ENCODE measurements around the gene PHF10.

Gene PHF10

DNA sequence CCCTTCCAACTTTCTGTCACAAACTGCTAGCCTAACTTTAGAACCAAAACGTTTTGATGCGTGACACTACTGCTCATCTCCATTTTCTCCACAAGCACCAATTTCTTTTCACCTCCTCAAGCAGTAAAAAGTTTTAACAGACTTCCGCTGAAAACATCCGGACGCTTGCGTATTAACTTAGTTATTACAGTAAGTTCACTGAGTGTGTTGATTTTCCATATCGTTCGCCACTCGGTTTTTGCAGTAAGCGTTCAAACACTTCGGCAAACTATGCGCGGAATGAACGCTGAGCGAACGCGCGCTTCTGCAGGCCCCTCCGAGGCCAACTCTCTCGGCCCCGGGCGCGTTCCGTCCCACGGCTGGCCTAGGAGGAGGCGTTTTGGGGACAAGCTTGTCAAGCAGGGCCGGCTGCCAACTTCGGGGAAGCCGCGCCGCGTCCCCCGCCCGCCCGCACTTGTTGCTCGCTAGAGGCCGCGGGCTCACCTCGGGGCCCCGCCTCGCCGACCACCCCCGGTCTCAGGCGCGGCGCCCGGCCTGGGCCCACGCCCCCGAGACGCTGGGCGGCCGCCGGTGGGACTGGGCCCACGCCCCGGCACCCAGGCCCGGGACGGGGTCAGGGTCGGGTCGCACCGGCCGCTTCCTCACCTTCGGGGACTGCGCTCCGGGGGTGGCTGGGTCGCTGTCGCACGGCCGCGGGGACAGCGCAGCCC, 945 bp downstream of the PHF10 start:
- DNase-seq: peak; percentile 74

- peak; percentile 44 for DNase-seq
These were observed 1.7 kb downstream of the PHF10 start for GRCh38 chr6:169722362-169723199.

- no peak for DNase-seq
These were observed 4.0 kb downstream of the PHF10 start for GRCh38 chr6:169720207-169720855.

- DNase-seq: no peak
These were observed 5.2 kb downstream of the PHF10 start for GRCh38 chr6:169719117-169719516.

DNA sequence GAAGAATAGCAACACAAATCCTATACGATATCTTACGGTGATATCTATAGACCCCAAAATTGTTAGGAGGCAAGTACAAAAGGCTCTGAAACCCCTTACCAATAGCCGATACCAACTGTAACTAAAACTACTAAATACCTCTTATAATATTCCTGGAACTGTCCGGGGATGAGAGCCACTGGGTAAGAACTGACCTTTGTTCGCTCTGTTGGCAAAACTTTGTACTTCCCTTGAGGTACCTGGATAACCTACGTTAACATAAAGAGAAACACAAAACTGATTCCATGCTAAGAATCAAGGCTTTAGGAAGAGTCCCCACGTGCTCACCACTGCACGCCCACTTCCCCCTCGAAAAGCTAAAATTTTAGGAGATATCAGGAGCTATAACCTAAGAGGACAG, 9.7 kb downstream of the PHF10 start:
- no peak for DNase-seq

DNA sequence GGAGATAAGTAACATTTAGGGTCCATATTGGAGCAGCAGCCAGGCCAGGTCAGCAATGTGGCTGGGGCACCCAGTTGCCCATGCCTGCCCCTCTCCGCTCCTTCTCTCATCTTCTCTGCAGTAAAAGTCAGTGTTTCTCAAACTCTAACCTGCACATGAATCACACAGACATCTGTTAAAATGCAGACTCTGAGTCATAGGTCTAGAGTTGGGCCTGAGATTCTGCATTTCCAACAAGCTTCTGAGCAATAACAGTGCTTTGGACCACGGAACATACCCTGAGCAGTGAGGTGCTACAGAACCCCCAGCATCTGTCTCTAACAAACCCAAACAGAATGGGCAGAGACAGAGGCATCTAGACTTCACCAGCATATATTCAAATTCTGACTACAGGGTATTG, 10.1 kb downstream of the PHF10 start:
- no peak for DNase-seq

DNA sequence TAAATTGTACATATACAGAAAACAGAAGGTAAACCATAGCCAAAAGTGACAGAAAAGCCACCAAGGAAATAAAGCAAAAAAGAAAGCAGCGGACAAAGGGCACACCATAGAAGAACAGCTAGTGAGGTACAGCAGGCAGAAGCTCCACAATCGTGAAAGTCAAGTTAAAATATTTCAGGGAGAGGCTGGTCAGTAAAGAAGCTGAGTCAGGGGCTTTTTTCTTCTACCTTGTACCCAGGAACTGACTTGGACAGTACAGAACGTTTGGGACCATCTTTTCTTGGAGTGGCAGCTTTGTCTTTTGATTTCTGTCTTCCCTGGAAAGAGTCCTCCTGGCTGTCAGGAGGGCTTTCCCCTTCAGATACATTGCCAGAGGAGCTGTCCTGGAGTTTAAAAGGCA, 14.3 kb downstream of the PHF10 start:
- DNase-seq: no peak

GRCh38 chr6:169709293-169709692, 15.0 kb downstream of the PHF10 start:
- no peak for DNase-seq

DNA sequence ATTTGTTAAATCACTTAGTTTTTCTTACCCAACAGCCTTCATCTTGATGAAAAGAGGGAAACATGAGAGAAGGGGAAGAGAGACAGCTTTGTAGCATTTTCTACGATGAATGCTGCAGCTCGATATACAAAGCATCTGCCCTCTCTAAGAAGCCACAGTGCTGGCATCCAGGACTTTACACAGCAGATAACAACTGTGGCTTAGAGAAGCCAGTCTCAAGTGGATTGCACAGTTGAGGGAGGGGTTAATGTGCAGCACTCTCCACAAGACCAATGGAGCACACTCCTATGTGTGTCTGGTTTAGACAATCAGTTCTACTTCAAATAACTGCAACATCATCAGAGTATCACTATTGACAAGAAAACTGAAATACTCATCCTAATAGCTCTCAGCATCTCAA, 16.5 kb downstream of the PHF10 start:
- no peak for DNase-seq

DNA sequence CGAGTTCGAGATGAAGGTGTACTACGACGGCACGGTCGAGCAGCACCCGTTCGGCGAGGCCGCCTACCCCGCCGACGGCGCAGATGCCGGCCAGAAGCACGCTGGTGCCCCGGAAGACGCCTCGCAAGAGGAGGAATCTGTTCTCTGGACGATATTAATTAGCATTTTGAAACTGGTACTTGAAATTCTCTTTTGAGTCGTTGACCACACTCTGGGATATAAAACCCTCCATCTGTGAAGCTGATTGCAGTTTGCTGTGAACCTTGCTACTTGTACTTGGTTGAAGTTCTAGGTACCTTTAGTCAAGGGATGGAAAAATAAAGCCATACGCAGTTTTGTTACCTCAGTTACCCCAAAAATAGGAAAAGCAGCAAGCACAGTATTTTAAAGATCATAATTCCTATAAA, 21.5 kb downstream of the PHF10 start:
- no peak for DNase-seq

DNA sequence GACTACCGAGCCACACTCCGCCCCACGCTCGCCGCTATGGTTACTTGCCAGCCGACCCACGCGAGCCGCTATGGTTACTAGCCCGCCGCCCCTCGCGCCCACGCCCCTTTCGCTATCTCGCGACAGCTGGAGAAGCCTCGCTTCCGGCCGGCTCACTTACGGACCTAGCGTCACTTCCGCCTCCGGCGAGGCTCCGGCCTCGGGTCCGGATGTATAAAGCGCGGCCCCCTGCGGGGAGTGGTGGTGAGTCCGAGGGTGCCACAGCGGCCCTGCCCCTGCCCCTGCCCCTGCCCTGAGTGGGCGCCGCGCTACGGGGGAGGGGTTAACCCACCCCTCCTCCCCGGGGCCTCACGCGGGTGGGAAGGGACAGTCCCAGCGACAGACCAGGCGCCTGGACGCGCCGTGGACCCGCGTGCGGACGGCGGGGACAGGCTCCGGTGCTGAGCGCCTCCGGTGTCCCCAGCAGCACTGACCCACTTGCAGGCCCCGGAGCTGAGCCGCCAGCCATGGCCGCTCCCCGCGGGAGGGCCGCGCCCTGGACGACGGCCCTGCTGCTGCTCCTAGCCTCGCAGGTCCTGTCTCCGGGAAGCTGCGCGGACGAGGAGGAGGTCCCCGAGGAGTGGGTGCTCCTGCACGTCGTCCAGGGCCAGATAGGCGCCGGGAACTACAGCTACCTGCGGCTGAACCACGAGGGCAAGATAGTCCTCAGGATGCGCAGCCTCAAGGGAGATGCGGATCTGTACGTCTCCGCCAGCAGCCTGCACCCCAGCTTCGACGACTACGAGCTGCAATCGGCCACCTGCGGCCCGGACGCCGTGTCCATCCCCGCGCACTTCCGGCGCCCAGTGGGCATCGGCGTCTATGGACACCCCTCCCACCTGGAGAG, 22.1 kb downstream of the PHF10 start, which contains the start of the genes C6orf120 and WDR27:
Gene C6orf120, plus strand, starts transcription at position 173 of the 886 bp plus-strand sequence. Its CDS starts 334 bp downstream, at position 507.
Gene WDR27, minus strand, starts transcription at position 76 of the 886 bp plus-strand sequence. CDS start 13,024 bp downstream, outside the sequence.
- DNase-seq: peak; percentile 96

GRCh38 chr6:169701311-169701953, 22.9 kb downstream of the PHF10 start:
- DNase-seq: no peak

- DNase-seq: peak; percentile 32
These were observed 24.0 kb downstream of the PHF10 start for GRCh38 chr6:169700296-169700695.

- DNase-seq: peak; percentile 7
These were observed 27.2 kb downstream of the PHF10 start for GRCh38 chr6:169697115-169697514.

- no peak for DNase-seq
These were observed 29.2 kb downstream of the PHF10 start for GRCh38 chr6:169695131-169695530.

DNA sequence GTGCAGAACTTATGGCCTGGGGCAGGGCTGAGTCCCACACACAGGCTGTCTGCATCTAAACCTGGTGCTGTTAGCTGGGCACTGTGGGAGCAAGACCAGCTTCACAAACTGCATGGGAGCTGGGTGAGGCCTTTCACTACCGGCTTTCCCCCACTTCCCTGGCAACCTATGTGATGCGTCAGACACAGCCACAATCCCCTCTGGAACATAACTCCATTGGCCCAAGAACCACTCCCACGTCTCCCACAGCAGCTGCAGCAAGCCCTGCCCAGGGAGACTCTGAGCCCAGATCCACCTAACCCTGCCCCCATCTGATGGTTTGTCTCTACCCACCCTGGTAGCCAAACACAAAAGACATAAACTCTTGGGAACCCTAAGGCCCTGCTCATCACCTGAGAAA, 31.8 kb downstream of the PHF10 start:
- no peak for DNase-seq

DNA sequence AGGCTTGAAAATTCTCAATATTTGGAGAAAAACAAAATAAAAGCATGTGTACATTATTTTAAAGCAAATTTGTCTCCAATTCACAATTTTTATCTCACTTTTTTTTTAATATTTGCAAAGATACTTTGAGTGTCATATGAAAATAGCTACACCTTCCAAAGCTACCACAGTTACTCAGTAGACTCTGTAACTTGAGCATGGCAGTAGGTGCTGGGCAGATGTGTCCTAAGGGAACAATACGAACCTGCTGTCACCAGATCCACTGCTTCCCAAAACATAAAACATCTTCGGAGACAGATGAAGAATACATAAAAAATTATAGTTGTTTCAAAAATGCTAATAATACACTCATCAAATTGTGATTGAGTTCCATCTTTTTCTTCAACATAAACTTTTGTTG, 33.0 kb downstream of the PHF10 start:
- no peak for DNase-seq

GRCh38 chr6:169689287-169689686, 35.0 kb downstream of the PHF10 start:
- no peak for DNase-seq

DNA sequence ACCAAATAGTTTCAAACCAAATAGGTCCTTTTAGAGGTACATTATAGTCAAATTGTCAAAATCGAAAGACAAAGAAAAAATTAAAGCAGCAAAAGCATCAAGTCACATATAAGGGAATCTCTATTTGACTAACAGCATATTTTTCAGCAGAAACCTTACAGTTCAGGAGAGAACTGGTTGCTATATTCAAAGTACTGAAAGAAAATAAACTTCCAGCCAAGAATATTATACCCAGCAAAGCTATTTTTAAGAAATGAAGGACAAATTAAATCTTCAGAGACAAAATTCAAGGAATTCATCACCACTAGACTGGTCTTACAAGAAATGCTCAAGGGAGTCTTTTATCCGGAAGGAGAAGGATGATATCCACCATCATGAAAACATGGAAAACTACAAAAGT, 38.4 kb downstream of the PHF10 start:
- no peak for DNase-seq

- no peak for DNase-seq
These were observed 40.2 kb downstream of the PHF10 start for GRCh38 chr6:169684056-169684455.

- DNase-seq: no peak
These were observed 46.0 kb downstream of the PHF10 start for GRCh38 chr6:169678342-169678741.

DNA sequence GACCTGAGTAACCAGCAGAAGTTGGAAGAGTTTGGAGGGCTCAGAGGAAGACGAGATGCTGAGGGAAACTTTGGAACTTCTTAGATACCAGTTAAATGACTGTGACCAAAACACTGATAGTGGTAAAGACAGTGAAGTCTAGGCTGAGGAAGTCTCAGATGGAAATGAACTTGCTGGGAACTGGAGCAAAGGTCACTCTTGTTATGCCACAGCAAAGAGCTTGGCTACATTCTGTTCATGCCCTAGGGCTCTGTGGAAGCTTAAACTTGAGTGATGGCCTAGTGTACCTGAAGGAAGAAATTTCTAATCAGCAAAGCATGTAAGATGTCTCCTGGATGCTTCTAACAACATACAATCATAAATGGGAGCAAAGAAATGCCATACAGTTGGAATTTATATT, 47.2 kb downstream of the PHF10 start:
- peak; percentile 7 for DNase-seq

Data from fibroblast of skin of back (primary cell).